Upper lobe of left lung (tissue), 6 donors: ENCODE measurements around the gene CCDC57. TPM values are rescaled to one million over a fixed set of nuclear protein-coding genes. Genes with fewer than 3 reads are reported as not detected.
A peak's percentile ranks its signal among the peaks of the same experiment; 100 is the strongest.

Experiments
- ATAC-seq, 2 donors: fragments of 200-7000 bp; cut with Tn5 transposase; one replicate each; pipeline ENCODE4 v1.9.1; 2022; ENCODE audit warnings: mild to moderate bottlenecking in 2 of 2, moderate library complexity in 2 of 2; ENCODE audit not compliant: low FRiP score in 2 of 2
- DNase-seq, 2 donors: peaks; one replicate each; pipeline ENCODE4 v3.0.0-alpha.2; 2019 to 2020
- H3K27ac ChIP-seq, 4 donors: fragments of 200-600 bp; sonication (generic); one replicate each; pipeline ENCODE4 v1.5.1; 2016 to 2019
- H3K27me3 ChIP-seq, 4 donors: fragments of 200-600 bp; sonication (generic); one replicate each; pipeline ENCODE4 v1.5.1; 2017 to 2019
- H3K36me3 ChIP-seq, 4 donors: fragments of 200-600 bp; sonication (generic); one replicate each; pipeline ENCODE4 v1.5.1; 2016 to 2019
- H3K4me1 ChIP-seq, 4 donors: fragments of 200-600 bp; sonication (generic); one replicate each; pipeline ENCODE4 v1.5.1; 2018 to 2019
- H3K4me3 ChIP-seq, 4 donors: fragments of 200-600 bp; sonication (generic); one replicate each; pipeline ENCODE4 v1.5.1; 2017 to 2019; ENCODE audit warnings: mild to moderate bottlenecking in 2 of 4, moderate library complexity in 1 of 4
- H3K9me3 ChIP-seq, 4 donors: fragments of 200-600 bp; sonication (generic); one replicate each; pipeline ENCODE4 v1.5.1; 2018 to 2019
- CTCF ChIP-seq, 6 experiments: fragments of 450-650 bp in 4 of 6; fragments of 200-600 bp in 2 of 6; sonication (generic) in 2 of 6; IDR thresholded peaks; one replicate each; pipeline ENCODE4 v1.5.1; 2016 to 2019; ENCODE audit warnings: antibody characterized with exemption in 6 of 6
- EP300 ChIP-seq, 4 donors: sonication (generic); formaldehyde crosslinking; IDR thresholded peaks; one replicate each; pipeline ENCODE4 v1.5.1; 2017; ENCODE audit warnings: antibody characterized with exemption in 4 of 4, control low read depth in 2 of 4
- POLR2A ChIP-seq, 4 donors: fragments of 450-650 bp; IDR thresholded peaks; one replicate each; pipeline ENCODE4 v1.5.1; 2016 to 2017; ENCODE audit warnings: antibody characterized with exemption in 4 of 4, mild to moderate bottlenecking in 2 of 4
- POLR2AphosphoS5 ChIP-seq, 2 donors: sonication (generic); formaldehyde crosslinking; IDR thresholded peaks; one replicate each; pipeline ENCODE4 v1.5.1; 2017; ENCODE audit warnings: antibody characterized with exemption in 2 of 2
- WGBS, 2 donors: methylation state at CpG; one replicate each; pipeline ENCODE4 v1.1.5; 2017 to 2018; 5-methylcytosine and 5-hydroxymethylcytosine counted together
- total RNA-seq, 6 donors: library from RNA; depleted of rRNA in 4 of 6; stranded (reverse); fragments of >200 nt in 4 of 6; gene quantifications; one replicate each; pipeline versions ENCODE4 v1.1.0 to v1.2.1, GENCODE V29; 2016 to 2021
- donor health status: DM: no; HTN: no; CAD: no; lungs with moderate emphysema.
- donor health status: DM: no; HTN: yes; CAD: no; lungs with severe emphysema.

Gene CCDC57
- total RNA-seq, 6 donors from 2014 or later = 52.9 to 204 (median 71.8) TPM

GRCh38 chr17:82062076-82062983 lies 150.3 kb downstream of the CCDC57 start:
- no peak for ATAC-seq
- peaks cover 7 to 70% (median 56%) of the 10 kb centered on the region in 4 donors for H3K36me3 ChIP-seq
- TF ChIP-seq EP300 (IDR thresholded peaks at IDR 0.05) = no peak

GRCh38 chr17:82061047-82061925 lies 151.4 kb downstream of the CCDC57 start:
- WGBS, 2 donors = 94% methylated on average over 32 of the region's 34 CpGs; no CpG with 5 or more reads in 1 of the 2 donors
- peak in 1 of 2 donors; percentile 74 for DNase-seq
- TF ChIP-seq CTCF (IDR thresholded peaks at IDR 0.05) (no peak), POLR2A (IDR thresholded peaks at IDR 0.05) (no peak)
- no peaks in the 10 kb centered on the region for H3K27me3 ChIP-seq
- H3K36me3 ChIP-seq = peaks cover 12 to 80% (median 67%) of the 10 kb centered on the region in 4 donors
- no peaks in the 10 kb centered on the region for H3K9me3 ChIP-seq
- peaks cover 19 to 30% (median 20%) of the 10 kb centered on the region in 4 donors for H3K4me1 ChIP-seq
- no peak overlapping the region for H3K27ac ChIP-seq
- ATAC-seq = no peak
- no peak overlapping the region for H3K4me3 ChIP-seq

More at GRCh38 chr17:82062076-82062983, 150.3 kb downstream of the CCDC57 start:
- H3K27ac ChIP-seq = no peak overlapping the region
- WGBS, 2 donors = 83 to 89% methylated on average over 5 to 21 of the region's 24 CpGs
- no peaks in the 10 kb centered on the region for H3K27me3 ChIP-seq
- no peaks in the 10 kb centered on the region for H3K9me3 ChIP-seq
- peaks cover 22 to 34% (median 22%) of the 10 kb centered on the region in 4 donors for H3K4me1 ChIP-seq
- peak in 1 of 2 donors; percentile 76 for DNase-seq
- H3K4me3 ChIP-seq = no peak overlapping the region

- H3K27ac ChIP-seq = no peak overlapping the region
- ATAC-seq (no peak), DNase-seq (peak in 1 of 2 donors; percentile 66)
- H3K9me3 ChIP-seq = no peaks in the 10 kb centered on the region
- H3K36me3 ChIP-seq = peaks cover 15 to 87% (median 73%) of the 10 kb centered on the region in 4 donors
- H3K4me1 ChIP-seq = peaks cover 14 to 24% (median 15%) of the 10 kb centered on the region in 4 donors
- H3K27me3 ChIP-seq = no peaks in the 10 kb centered on the region
- no peak for TF ChIP-seq EP300 (IDR thresholded peaks at IDR 0.05)
- H3K4me3 ChIP-seq = no peak overlapping the region
- WGBS, 2 donors = 95 to 100% methylated on average over 1 to 14 of the region's 14 CpGs
Observed at GRCh38 chr17:82060614-82061013, 152.0 kb downstream of the CCDC57 start.

- no peaks in the 10 kb centered on the region for H3K27me3 ChIP-seq
- peak in 1 of 2 donors; percentile 78 for DNase-seq
- peaks cover 13 to 22% (median 13%) of the 10 kb centered on the region in 4 donors for H3K4me1 ChIP-seq
- no peak overlapping the region for H3K27ac ChIP-seq
- TF ChIP-seq POLR2A (IDR thresholded peaks at IDR 0.05) (no peak), EP300 (IDR thresholded peaks at IDR 0.05) (no peak), POLR2AphosphoS5 (IDR thresholded peaks at IDR 0.05) (no peak), CTCF (IDR thresholded peaks at IDR 0.05) (no peak)
- ATAC-seq = no peak
- no peak overlapping the region for H3K4me3 ChIP-seq
- WGBS, 2 donors = 84 to 90% methylated on average over 7 to 16 of the region's 16 CpGs
- no peaks in the 10 kb centered on the region for H3K9me3 ChIP-seq
- peaks cover 16 to 93% (median 79%) of the 10 kb centered on the region in 4 donors for H3K36me3 ChIP-seq
Observed at GRCh38 chr17:82060001-82060380, 152.7 kb downstream of the CCDC57 start.

GRCh38 chr17:82059272-82060000 lies 153.2 kb downstream of the CCDC57 start:
- H3K9me3 ChIP-seq = no peaks in the 10 kb centered on the region
- ATAC-seq = no peak
- TF ChIP-seq EP300 (IDR thresholded peaks at IDR 0.05) = no peak
- no peak for TF ChIP-seq CTCF (IDR thresholded peaks at IDR 0.05)
- no peak for TF ChIP-seq POLR2AphosphoS5 (IDR thresholded peaks at IDR 0.05)
- TF ChIP-seq POLR2A (IDR thresholded peaks at IDR 0.05) = no peak
- peaks cover 7 to 18% (median 8%) of the 10 kb centered on the region in 4 donors for H3K4me1 ChIP-seq
- DNase-seq = peak in 1 of 2 donors; percentile 76
- WGBS, 2 donors = 85 to 88% methylated on average over 12 to 19 of the region's 19 CpGs
- H3K4me3 ChIP-seq = no peak overlapping the region
- no peak overlapping the region for H3K27ac ChIP-seq
- H3K36me3 ChIP-seq = peaks cover 18 to 98% (median 85%) of the 10 kb centered on the region in 4 donors
- no peaks in the 10 kb centered on the region for H3K27me3 ChIP-seq
